Endothelial cell of umbilical vein (primary cell): ENCODE data around the gene SHISA6. TPM values are rescaled to one million over a fixed set of nuclear protein-coding genes. Genes with fewer than 3 reads are reported as not detected.

Source experiments
- BruUV-seq: library from RNA; stranded (reverse); fragments of 400-500 nt; replicated peaks from 2 replicates; lab custom pipeline; 2021; lab: Mats Ljungman, UMichigan
- CTCF ChIA-PET: fragments of 300-600, 350-600 bp; sonication (Branson Sonifier 250); formaldehyde crosslinking; loops from one replicate; lab custom pipeline; 2021; ENCODE audit warnings: antibody characterized with exemption, inconsistent platforms; lab: Charles Lee
- POLR2A ChIA-PET: fragments of 300-600, 350-600 bp; sonication (Branson Sonifier 250); formaldehyde crosslinking; loops from one replicate; lab custom pipeline; 2021; ENCODE audit warnings: antibody characterized with exemption, inconsistent platforms; lab: Charles Lee
- DNase-seq: peaks from one replicate; pipeline ENCODE4 v3.0.0-alpha.2; 2011; ENCODE audit warnings: low read depth, low spot score
- FAIRE-seq: peaks from 2 replicates; lab custom pipeline; 2011; peaks lifted over from hg19 to GRCh38; lab: Jason Lieb, UNC
- H2AFZ ChIP-seq: 2 replicates; pipeline ENCODE4 v1.6.0; 2012; ENCODE audit warnings: low read depth, low read length, control low read depth, inconsistent platforms
- H3K27ac ChIP-seq: 2 replicates; pipeline ENCODE4 v1.5.1; 2011; ENCODE audit warnings: low read depth, mild to moderate bottlenecking, control low read depth, low read length, moderate library complexity; ENCODE audit not compliant: insufficient read depth
- H3K27me3 ChIP-seq, 2 experiments: 2 replicates each; pipeline versions ENCODE4 v1.6.0 to v1.6.1; 2011; ENCODE audit warnings: low read length in 2 of 2, mixed read lengths in 1 of 2; ENCODE audit not compliant: control insufficient read depth in 2 of 2, insufficient read depth in 2 of 2
- H3K36me3 ChIP-seq, 2 experiments: 2 replicates in 1 of 2; 3 replicates in 1 of 2; pipeline ENCODE4 v1.5.1; 2011; ENCODE audit warnings: low read length in 2 of 2, mild to moderate bottlenecking in 1 of 2, moderate library complexity in 1 of 2; ENCODE audit not compliant: control insufficient read depth in 2 of 2, insufficient read depth in 2 of 2; ENCODE audit errors: extremely low read depth in 1 of 2
- H3K4me1 ChIP-seq: 3 replicates; pipeline ENCODE4 v1.5.1; 2011; ENCODE audit warnings: mild to moderate bottlenecking, low read length; ENCODE audit not compliant: control insufficient read depth, insufficient read depth; ENCODE audit errors: extremely low read depth
- H3K4me2 ChIP-seq: 2 replicates; pipeline ENCODE4 v1.6.1; 2011; ENCODE audit warnings: low read length, control low read depth, mixed read lengths; ENCODE audit not compliant: insufficient read depth
- H3K4me3 ChIP-seq, 3 experiments: fragments of 200-600 bp in 1 of 3; sonication (generic), shearing (Covaris generic) in 1 of 3; replicated peaks in 1 of 3; 2 replicates each; pipeline ENCODE4 v1.5.1; 2011 to 2016; ENCODE audit warnings: control low read depth in 3 of 3, low read length in 3 of 3, mild to moderate bottlenecking in 2 of 3, inconsistent platforms in 1 of 3, low read depth in 1 of 3, moderate library complexity in 1 of 3; ENCODE audit not compliant: insufficient read depth in 1 of 3
- H3K79me2 ChIP-seq: 2 replicates; pipeline ENCODE4 v1.6.0; 2012; ENCODE audit warnings: low read length, inconsistent platforms; ENCODE audit not compliant: control insufficient read depth, insufficient read depth
- H3K9ac ChIP-seq: replicated peaks from 2 replicates; pipeline ENCODE3; 2011; ENCODE audit warnings: low read length, control low read depth; ENCODE audit not compliant: insufficient read depth; ENCODE audit errors: extremely low read depth
- H3K9me1 ChIP-seq: replicated peaks from 3 replicates; pipeline ENCODE4 v1.6.0; 2011; ENCODE audit warnings: mild to moderate bottlenecking, low read length; ENCODE audit not compliant: control insufficient read depth, insufficient read depth; ENCODE audit errors: extremely low read depth
- H3K9me3 ChIP-seq: replicated peaks from 2 replicates; pipeline ENCODE4 v1.5.1; 2012; ENCODE audit warnings: low read length, inconsistent platforms; ENCODE audit not compliant: control insufficient read depth, insufficient read depth
- H4K20me1 ChIP-seq: replicated peaks from 2 replicates; pipeline ENCODE3; 2011; ENCODE audit warnings: mild to moderate bottlenecking, low read length; ENCODE audit not compliant: control insufficient read depth, insufficient read depth; ENCODE audit errors: extremely low read depth
- EZH2 ChIP-seq: IDR thresholded peaks from 2 replicates; pipeline ENCODE4 v1.6.1; 2012; ENCODE audit warnings: borderline replicate concordance, low read depth, mild to moderate bottlenecking, moderate library complexity, low read length, inconsistent platforms; ENCODE audit not compliant: severe bottlenecking
- FOS ChIP-seq: IDR thresholded peaks from 2 replicates; pipeline ENCODE4 v1.6.1; 2011; ENCODE audit warnings: mild to moderate bottlenecking, low read length, moderate library complexity, borderline replicate concordance; ENCODE audit not compliant: insufficient read depth
- GATA2 ChIP-seq: IDR thresholded peaks from 2 replicates; pipeline ENCODE4 v1.7.0; 2011; ENCODE audit warnings: low read depth, mild to moderate bottlenecking, moderate library complexity, mixed read lengths, low read length; ENCODE audit not compliant: insufficient read length, insufficient read depth
- JUN ChIP-seq: IDR thresholded peaks from 2 replicates; pipeline ENCODE4 v1.6.1; 2011; ENCODE audit warnings: borderline replicate concordance, low read depth; ENCODE audit not compliant: insufficient read length, insufficient read depth
- MYC ChIP-seq: IDR thresholded peaks from one replicate; pipeline ENCODE4 v1.6.1; 2011; ENCODE audit warnings: mild to moderate bottlenecking, low read depth, low read length
- POLR2A ChIP-seq: IDR thresholded peaks from 2 replicates; pipeline ENCODE4 v1.6.1; 2012; ENCODE audit warnings: low read depth, mild to moderate bottlenecking, control low read depth, low read length
- dilution Hi-C: fragments of 300-500 bp; cut with MboI; formaldehyde crosslinking; loops from one replicate; pipeline ENCODE4 v1.15.0; 2019; ENCODE audit warnings: low sequenced_read_pairs; ENCODE audit not compliant: extremely low pct_ligation_motif_present
- intact Hi-C: fragments of 100-400 bp; cut with micrococcal nuclease; formaldehyde crosslinking; loops from one replicate; pipeline ENCODE4 v1.10.0; 2022
- polyA plus RNA-seq, 4 experiments: library from polyadenylated mRNA; depleted of rRNA in 3 of 4; stranded (reverse) in 3 of 4; unstranded in 1 of 4; fragments of >200 nt; gene quantifications; 2 replicates each; pipeline versions ENCODE4 v1.2.1 to v1.2.3, GENCODE V29; 2011 to 2012; ENCODE audit warnings: missing spikeins in 1 of 4
- total RNA-seq: library from RNA; stranded (reverse); gene quantifications from 2 replicates; pipeline ENCODE4 v1.2.3, GENCODE V29; 2021
- TF ChIP-seq, protein P1 (sequence below), 2 donors: IDR thresholded peaks; 1 replicate in 1 of 2; 2 replicates in 1 of 2; pipeline ENCODE4 v1.5.1; 2011; ENCODE audit warnings: low read length in 2 of 2, mild to moderate bottlenecking in 2 of 2, moderate library complexity in 2 of 2, control low read depth in 1 of 2, inconsistent platforms in 1 of 2, low read depth in 1 of 2; ENCODE audit not compliant: insufficient read depth in 1 of 2; ENCODE audit errors: extremely low read depth in 1 of 2
- TF ChIP-seq, protein P2 (sequence below): IDR thresholded peaks from 2 replicates; pipeline ENCODE4 v1.6.1; 2011; ENCODE audit not compliant: insufficient read depth, insufficient read length

The SHISA6 gene
- total and polyA plus RNA-seq, 2 donors (not counting 3 experiments of a cell fraction or from before 2014, with no cell fraction given) = not detected

DNA sequence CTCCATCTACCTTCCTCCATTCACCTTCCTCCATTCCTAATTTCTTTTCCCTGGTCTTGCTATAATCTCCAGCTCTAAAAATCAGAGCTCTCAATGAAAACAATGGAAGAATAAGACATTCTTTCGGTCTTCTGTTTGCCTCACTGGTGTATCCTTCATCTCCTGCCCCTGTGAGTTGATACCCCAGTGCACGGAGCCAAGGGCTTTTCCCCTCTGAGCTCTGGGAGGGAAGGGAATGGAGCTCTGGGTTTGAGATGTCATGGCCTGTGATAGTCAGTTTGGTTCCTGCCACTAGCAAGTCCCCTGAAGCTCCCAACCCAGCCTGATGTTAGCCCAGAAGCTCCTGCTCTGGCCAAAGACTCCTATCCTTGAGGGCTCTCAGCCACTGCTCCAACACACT, 320.7 kb downstream of the SHISA6 start:
- Histone ChIP-seq H3K79me2 (no peaks in the 10 kb centered on the region), H3K9me3 (peaks cover 4% of the 10 kb centered on the region), H3K27ac (no peak overlapping the region), H3K36me3 (no peaks in the 10 kb centered on the region), H3K4me3 (no peak overlapping the region), H3K4me2 (no peak overlapping the region), H3K9me1 (no peaks in the 10 kb centered on the region), H3K9ac (no peak overlapping the region), H4K20me1 (no peaks in the 10 kb centered on the region), H3K27me3 (no peaks in the 10 kb centered on the region), H2AFZ (no peak overlapping the region), H3K4me1 (no peaks in the 10 kb centered on the region)
- ChIA-PET POLR2A (no interaction called here), CTCF (no interaction called here)
- FAIRE-seq (no peak), DNase-seq (no peak)
- intact Hi-C loops = no loop called here
- no TSS peak for BruUV-seq
- TF ChIP-seq MYC (no peak), JUN (no peak), POLR2A (no peak), EZH2 (no peak), GATA2 (no peak), FOS (no peak)
- dilution Hi-C loops = no loop called here

DNA sequence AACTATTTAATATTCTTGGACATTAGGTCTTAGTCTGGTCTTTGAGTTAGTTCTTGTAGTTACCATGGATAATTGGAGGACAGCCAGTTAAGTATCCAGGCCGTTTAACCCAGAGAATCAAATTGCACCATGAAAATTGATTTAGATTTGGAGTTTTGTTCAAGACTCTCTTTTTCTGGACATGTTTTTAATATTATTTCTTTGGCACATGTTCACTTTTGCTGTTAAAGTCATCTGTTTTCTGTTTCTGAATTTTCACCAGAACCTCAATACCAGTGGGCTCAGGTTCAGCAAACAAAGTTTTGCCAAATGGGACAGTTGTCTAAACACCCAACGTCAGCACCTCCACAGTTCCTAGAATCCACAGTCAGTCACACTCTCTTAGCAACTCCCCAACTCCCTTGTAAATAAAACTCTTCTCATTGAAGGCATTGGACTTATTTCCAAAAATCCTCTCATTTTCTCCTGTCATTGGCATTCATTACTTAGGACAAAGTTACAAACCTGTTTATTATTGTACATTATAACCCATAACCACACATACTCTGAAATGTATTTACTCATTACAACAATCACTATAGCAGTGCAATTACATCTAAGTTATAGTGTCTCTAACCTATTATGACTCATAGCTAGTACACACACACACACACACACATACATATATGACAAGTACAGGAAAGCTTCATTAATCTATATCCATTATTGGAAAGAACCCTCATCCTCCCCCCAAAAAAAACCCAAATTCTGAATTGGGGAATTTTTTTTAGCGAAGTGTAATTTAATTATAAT, 323.8 kb downstream of the SHISA6 start:
- Histone ChIP-seq H3K9me1 (no peaks in the 10 kb centered on the region), H2AFZ (no peak overlapping the region), H3K4me2 (no peak overlapping the region), H3K4me3 (no peak overlapping the region), H4K20me1 (no peaks in the 10 kb centered on the region), H3K4me1 (no peaks in the 10 kb centered on the region), H3K79me2 (no peaks in the 10 kb centered on the region), H3K27me3 (no peaks in the 10 kb centered on the region), H3K36me3 (no peaks in the 10 kb centered on the region), H3K9ac (no peak overlapping the region), H3K27ac (no peak overlapping the region), H3K9me3 (peaks cover 4% of the 10 kb centered on the region)
- no peak for TF ChIP-seq POLR2A
- no peak for TF ChIP-seq EZH2
- TF ChIP-seq, protein P1, sequence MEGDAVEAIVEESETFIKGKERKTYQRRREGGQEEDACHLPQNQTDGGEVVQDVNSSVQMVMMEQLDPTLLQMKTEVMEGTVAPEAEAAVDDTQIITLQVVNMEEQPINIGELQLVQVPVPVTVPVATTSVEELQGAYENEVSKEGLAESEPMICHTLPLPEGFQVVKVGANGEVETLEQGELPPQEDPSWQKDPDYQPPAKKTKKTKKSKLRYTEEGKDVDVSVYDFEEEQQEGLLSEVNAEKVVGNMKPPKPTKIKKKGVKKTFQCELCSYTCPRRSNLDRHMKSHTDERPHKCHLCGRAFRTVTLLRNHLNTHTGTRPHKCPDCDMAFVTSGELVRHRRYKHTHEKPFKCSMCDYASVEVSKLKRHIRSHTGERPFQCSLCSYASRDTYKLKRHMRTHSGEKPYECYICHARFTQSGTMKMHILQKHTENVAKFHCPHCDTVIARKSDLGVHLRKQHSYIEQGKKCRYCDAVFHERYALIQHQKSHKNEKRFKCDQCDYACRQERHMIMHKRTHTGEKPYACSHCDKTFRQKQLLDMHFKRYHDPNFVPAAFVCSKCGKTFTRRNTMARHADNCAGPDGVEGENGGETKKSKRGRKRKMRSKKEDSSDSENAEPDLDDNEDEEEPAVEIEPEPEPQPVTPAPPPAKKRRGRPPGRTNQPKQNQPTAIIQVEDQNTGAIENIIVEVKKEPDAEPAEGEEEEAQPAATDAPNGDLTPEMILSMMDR (IDR thresholded peaks at IDR 0.05; ENCODE audit: extremely low read depth in 1 of 2, insufficient read depth in 1 of 2, low read depth in 1 of 2, low read length in 2 of 2) = no peak
- TF ChIP-seq, protein P2, sequence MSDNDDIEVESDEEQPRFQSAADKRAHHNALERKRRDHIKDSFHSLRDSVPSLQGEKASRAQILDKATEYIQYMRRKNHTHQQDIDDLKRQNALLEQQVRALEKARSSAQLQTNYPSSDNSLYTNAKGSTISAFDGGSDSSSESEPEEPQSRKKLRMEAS = no peak
- no peak for TF ChIP-seq MYC
- FAIRE-seq (no peak), DNase-seq (no peak)
- no TSS peak for BruUV-seq
- CTCF ChIA-PET = no interaction called here
- dilution Hi-C loops (no loop called here), intact Hi-C loops (no loop called here)
- POLR2A ChIA-PET = no interaction called here
